ENCODE results near the gene TYRP1. TPM values are rescaled to one million over a fixed set of nuclear protein-coding genes. Genes with fewer than 3 reads are reported as not detected.

The TYRP1 gene
- total and polyA plus RNA-seq, 4 donors = 1.0 to 2.9 (median 1.1) TPM; not detected in 1

DNA sequence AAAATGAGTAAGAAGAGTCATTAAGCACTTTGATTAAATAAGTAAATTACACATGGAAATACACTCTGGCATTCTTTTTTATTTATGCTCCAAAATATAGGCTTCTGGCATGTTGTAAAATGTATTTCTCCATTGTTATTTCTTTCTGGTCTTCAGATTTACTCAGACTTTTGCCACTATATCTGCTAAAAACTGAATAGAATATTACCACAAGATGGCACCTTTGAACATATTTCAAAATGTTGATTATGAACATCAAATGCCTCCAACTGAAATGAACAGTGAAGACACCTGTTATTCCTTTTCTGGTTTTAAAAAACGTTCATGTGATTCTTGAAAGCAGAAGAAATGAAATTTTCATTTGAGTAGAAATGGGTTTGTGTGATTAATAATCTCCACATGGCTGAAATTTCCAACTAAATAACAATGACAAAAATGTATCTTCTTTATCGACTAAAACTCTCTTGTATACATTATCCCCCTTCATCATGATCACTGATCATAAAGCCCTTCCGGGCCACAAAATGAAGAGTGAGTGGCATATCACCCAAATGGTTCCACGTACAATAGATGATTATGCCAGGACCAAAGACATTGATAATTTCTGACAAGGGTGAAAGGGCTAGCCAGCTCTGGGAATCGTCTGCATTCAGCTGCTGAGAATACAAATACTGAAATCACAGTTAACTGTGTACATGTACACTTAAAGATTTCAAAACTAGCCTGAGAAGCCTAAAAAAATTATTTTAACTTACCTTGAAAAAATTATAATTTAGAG lies 23.8 kb downstream of the TYRP1 start:
- 67 to 68% methylated on average over 5 of the region's 5 CpGs for WGBS, 2 donors

DNA sequence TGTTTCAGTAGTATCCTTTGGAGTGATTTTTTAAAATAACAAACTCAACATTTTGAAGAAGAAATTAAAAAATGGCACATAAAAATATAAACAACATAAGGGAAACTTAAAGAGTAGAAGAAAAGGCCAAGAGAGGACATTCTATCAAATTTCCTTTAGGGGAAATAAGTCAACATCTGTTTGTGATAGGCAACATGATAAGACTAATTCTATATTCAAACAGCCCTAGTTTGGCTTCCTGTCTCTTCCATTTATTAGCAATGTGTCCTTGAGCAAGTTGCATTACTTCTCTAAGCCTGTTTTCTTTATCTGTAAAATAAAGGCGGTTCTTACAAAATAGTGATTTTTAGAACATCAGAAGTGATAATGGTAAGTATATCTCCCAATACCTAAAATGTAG lies 24.7 kb downstream of the TYRP1 start:
- no peak for ATAC-seq (ENCODE audit: low FRiP score)
- Histone ChIP-seq H3K9me3 (ENCODE audit: control insufficient read depth, low read length) (no peaks in the 10 kb centered on the region), H3K4me3 (ENCODE audit: low read length in 2 of 2) (no peak overlapping the region), H3K36me3 (ENCODE audit: control insufficient read depth in 1 of 2, insufficient read depth in 2 of 2, low read length in 1 of 2) (no peaks in the 10 kb centered on the region), H3K27ac (ENCODE audit: low read depth in 1 of 2, low read length in 2 of 2) (no peak overlapping the region), H3K4me1 (ENCODE audit: control insufficient read depth in 1 of 2, insufficient read depth in 2 of 2, low read length in 2 of 2) (no peaks in the 10 kb centered on the region), H3K27me3 (ENCODE audit: control insufficient read depth in 1 of 2, insufficient read depth in 2 of 2, low read length in 1 of 2) (no peaks in the 10 kb centered on the region)
- DNase-seq = no peak
- intact Hi-C loops (cut with DNase I) = loop anchor here in 1 of 2 donors (2.0 to 10.0 kb wide), 2 partner anchors 167 to 367 kb away; no protein-coding TSS in a partner anchor
- 97 to 98% methylated on average over 1 of the region's 1 CpG for WGBS, 2 donors

More for the DNA sequence above, 23.8 kb downstream of the TYRP1 start:
- Histone ChIP-seq H3K4me1 (ENCODE audit: control insufficient read depth in 1 of 2, insufficient read depth in 2 of 2, low read length in 2 of 2) (no peaks in the 10 kb centered on the region), H3K27ac (ENCODE audit: low read depth in 1 of 2, low read length in 2 of 2) (no peak overlapping the region), H3K4me3 (ENCODE audit: low read length in 2 of 2) (no peak overlapping the region), H3K27me3 (ENCODE audit: control insufficient read depth in 1 of 2, insufficient read depth in 2 of 2, low read length in 1 of 2) (no peaks in the 10 kb centered on the region), H3K36me3 (ENCODE audit: control insufficient read depth in 1 of 2, insufficient read depth in 2 of 2, low read length in 1 of 2) (no peaks in the 10 kb centered on the region), H3K9me3 (ENCODE audit: control insufficient read depth, low read length) (no peaks in the 10 kb centered on the region)
- intact Hi-C loops (cut with DNase I) = loop anchor here in 1 of 2 donors (10.0 kb wide), 1 partner anchor 368 kb away; no protein-coding TSS in a partner anchor
- no peak for DNase-seq
- ATAC-seq (ENCODE audit: low FRiP score) = no peak

DNA sequence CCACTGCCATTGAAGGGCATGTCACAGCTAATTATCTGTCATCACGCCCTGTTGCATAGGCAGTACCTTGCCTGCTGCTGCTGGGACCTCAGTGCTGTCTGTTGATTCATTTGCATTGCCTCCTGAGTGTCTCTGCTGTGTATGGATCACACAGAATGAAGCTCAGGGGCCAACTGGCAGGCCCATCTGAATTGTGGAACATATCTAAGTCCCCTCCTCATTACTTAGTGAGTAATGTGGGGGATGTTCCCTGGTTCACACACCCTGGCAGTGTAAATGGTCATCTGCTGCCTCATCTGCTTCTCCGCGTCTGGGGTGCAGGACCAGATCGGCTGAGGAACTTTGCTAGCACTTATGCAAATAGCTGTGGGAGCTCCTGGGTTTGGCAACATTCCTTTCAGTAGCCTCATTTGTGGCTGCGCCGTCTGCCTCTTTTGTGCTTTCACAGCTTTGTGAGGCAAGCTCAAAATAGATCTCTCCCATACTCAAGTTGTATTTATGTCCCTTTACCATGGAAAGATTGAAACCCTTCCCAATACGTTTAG lies 25.4 kb downstream of the TYRP1 start:
- DNase-seq = no peak
- Histone ChIP-seq H3K36me3 (ENCODE audit: control insufficient read depth in 1 of 2, insufficient read depth in 2 of 2, low read length in 1 of 2) (no peaks in the 10 kb centered on the region), H3K4me3 (ENCODE audit: low read length in 2 of 2) (no peak overlapping the region), H3K27ac (ENCODE audit: low read depth in 1 of 2, low read length in 2 of 2) (no peak overlapping the region), H3K4me1 (ENCODE audit: control insufficient read depth in 1 of 2, insufficient read depth in 2 of 2, low read length in 2 of 2) (no peaks in the 10 kb centered on the region), H3K27me3 (ENCODE audit: control insufficient read depth in 1 of 2, insufficient read depth in 2 of 2, low read length in 1 of 2) (no peaks in the 10 kb centered on the region), H3K9me3 (ENCODE audit: control insufficient read depth, low read length) (no peaks in the 10 kb centered on the region)
- ATAC-seq (ENCODE audit: low FRiP score) = no peak
- 57 to 58% methylated on average over 7 of the region's 7 CpGs for WGBS, 2 donors
- intact Hi-C loops (cut with DNase I) = loop anchor here in 1 of 2 donors (2.0 to 10.0 kb wide), 2 partner anchors 166 to 366 kb away; no protein-coding TSS in a partner anchor

DNA sequence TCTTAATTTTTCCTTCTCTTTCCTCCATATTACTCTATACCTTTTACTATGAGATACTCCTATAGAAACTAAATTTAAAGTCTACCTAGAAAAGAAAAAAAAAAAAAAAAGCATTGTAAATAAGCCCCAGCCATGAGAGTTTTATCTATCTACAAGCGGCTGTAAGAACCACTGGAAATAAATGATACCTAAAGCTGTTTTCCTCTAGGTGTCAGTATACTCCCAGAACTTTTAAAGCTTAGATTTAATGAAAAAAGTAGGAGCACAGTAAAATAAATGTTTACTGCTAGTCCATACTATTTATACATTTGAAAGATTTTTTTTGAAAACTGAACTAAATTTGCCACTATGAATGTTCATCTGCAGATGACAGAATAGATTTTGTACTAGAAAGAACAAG lies 26.2 kb downstream of the TYRP1 start:
- intact Hi-C loops (cut with DNase I) = loop anchor here in 1 of 2 donors (2.0 to 10.0 kb wide), 2 partner anchors 165 to 365 kb away; no protein-coding TSS in a partner anchor
- no peaks in the 10 kb centered on the region for H3K9me3 ChIP-seq (ENCODE audit: control insufficient read depth, low read length)
- peak; percentile 74 for ATAC-seq (ENCODE audit: low FRiP score)
- no peaks in the 10 kb centered on the region for H3K36me3 ChIP-seq (ENCODE audit: control insufficient read depth in 1 of 2, insufficient read depth in 2 of 2, low read length in 1 of 2)
- no peaks in the 10 kb centered on the region for H3K4me1 ChIP-seq (ENCODE audit: control insufficient read depth in 1 of 2, insufficient read depth in 2 of 2, low read length in 2 of 2)
- no peak overlapping the region for H3K4me3 ChIP-seq (ENCODE audit: low read length in 2 of 2)
- no peak overlapping the region for H3K27ac ChIP-seq (ENCODE audit: low read depth in 1 of 2, low read length in 2 of 2)
- DNase-seq = no peak
- H3K27me3 ChIP-seq (ENCODE audit: control insufficient read depth in 1 of 2, insufficient read depth in 2 of 2, low read length in 1 of 2) = no peaks in the 10 kb centered on the region
- 4 to 10% methylated on average over 1 of the region's 1 CpG for WGBS, 2 donors

DNA sequence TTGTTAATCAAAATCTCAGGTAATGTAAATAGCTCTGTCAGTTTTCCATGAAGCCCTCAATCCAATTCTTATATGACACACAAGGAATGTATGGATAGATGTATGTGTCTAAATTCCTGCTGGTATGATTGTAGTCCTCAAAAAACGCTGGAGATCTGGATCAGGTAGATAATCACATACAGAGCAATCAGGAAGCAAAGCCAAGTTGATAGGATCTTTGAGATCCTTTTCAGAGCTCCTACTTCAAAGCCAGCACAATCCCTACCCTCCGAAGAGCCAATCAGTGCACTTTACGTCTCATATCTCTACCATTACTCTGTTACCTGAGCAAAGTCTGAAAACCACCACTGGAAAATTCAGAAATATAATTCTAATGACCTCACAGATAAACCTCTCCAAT lies 27.4 kb downstream of the TYRP1 start:
- Histone ChIP-seq H3K27ac (ENCODE audit: low read depth in 1 of 2, low read length in 2 of 2) (no peak overlapping the region), H3K4me3 (ENCODE audit: low read length in 2 of 2) (no peak overlapping the region), H3K36me3 (ENCODE audit: control insufficient read depth in 1 of 2, insufficient read depth in 2 of 2, low read length in 1 of 2) (no peaks in the 10 kb centered on the region), H3K27me3 (ENCODE audit: control insufficient read depth in 1 of 2, insufficient read depth in 2 of 2, low read length in 1 of 2) (no peaks in the 10 kb centered on the region), H3K4me1 (ENCODE audit: control insufficient read depth in 1 of 2, insufficient read depth in 2 of 2, low read length in 2 of 2) (no peaks in the 10 kb centered on the region), H3K9me3 (ENCODE audit: control insufficient read depth, low read length) (no peaks in the 10 kb centered on the region)
- WGBS, 2 donors = 49 to 63% methylated on average over 3 of the region's 3 CpGs
- intact Hi-C loops (cut with DNase I) = loop anchor here (2.0 to 10.0 kb wide), 4 partner anchors 52 to 367 kb away; no protein-coding TSS in a partner anchor
- DNase-seq (no peak), ATAC-seq (ENCODE audit: low FRiP score) (no peak)

DNA sequence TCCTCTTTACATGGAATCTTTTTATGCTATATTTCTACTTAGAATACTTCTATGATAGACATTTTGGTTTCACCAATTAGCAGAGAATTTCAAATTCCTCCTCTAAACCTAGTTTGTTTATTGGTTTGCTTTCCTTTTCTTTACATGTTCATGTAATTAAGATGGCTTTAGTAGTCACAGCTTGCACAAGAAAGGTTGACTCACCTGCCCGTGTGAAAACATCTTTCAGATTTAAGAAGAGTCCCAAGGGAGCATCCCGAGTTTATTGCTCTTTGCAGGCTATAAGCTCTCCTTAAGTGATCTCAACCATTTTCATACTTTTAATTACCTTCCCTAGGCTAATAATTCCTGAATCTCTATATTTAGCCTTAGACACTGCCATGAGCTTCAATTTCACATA lies 28.9 kb downstream of the TYRP1 start:
- WGBS, 2 donors = 83 to 87% methylated on average over 2 of the region's 2 CpGs
- Histone ChIP-seq H3K27ac (ENCODE audit: low read depth in 1 of 2, low read length in 2 of 2) (no peak overlapping the region), H3K9me3 (ENCODE audit: control insufficient read depth, low read length) (no peaks in the 10 kb centered on the region), H3K4me1 (ENCODE audit: control insufficient read depth in 1 of 2, insufficient read depth in 2 of 2, low read length in 2 of 2) (no peaks in the 10 kb centered on the region), H3K27me3 (ENCODE audit: control insufficient read depth in 1 of 2, insufficient read depth in 2 of 2, low read length in 1 of 2) (no peaks in the 10 kb centered on the region), H3K36me3 (ENCODE audit: control insufficient read depth in 1 of 2, insufficient read depth in 2 of 2, low read length in 1 of 2) (no peaks in the 10 kb centered on the region), H3K4me3 (ENCODE audit: low read length in 2 of 2) (no peak overlapping the region)
- intact Hi-C loops (cut with DNase I) = loop anchor here (5.0 to 10.0 kb wide), 3 partner anchors 50 to 365 kb away; no protein-coding TSS in a partner anchor
- DNase-seq (no peak), ATAC-seq (ENCODE audit: low FRiP score) (no peak)

DNA sequence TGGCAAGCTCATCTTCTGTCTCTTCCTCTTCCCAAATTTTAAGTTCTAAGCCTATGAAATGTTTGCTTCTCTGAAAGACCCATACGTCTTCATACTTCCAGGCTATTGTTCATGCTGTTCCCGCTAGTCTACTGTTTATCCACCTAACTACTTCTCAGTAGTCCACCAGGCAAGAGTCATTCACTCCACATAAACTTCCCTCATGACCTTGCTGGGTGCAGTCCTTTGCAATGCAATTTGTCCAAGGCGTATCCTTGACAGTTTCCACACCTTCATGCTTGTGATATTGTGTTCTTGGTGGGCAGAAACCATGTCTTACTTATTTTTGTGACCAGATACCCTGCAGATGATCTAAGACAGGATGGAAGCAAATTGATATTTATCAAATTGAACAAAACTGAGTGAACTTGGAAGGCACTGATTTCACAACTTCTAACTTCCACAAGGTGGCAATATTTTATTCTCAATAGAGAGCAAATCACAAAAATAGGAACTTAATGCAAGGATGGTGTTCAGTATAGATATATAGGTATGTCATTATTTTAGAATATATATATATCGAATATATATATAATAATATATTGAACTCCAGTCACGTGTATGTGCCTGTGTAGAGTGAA lies 30.3 kb downstream of the TYRP1 start:
- Histone ChIP-seq H3K9me3 (ENCODE audit: control insufficient read depth, low read length) (no peaks in the 10 kb centered on the region), H3K4me1 (ENCODE audit: control insufficient read depth in 1 of 2, insufficient read depth in 2 of 2, low read length in 2 of 2) (no peaks in the 10 kb centered on the region), H3K27ac (ENCODE audit: low read depth in 1 of 2, low read length in 2 of 2) (no peak overlapping the region), H3K27me3 (ENCODE audit: control insufficient read depth in 1 of 2, insufficient read depth in 2 of 2, low read length in 1 of 2) (no peaks in the 10 kb centered on the region), H3K36me3 (ENCODE audit: control insufficient read depth in 1 of 2, insufficient read depth in 2 of 2, low read length in 1 of 2) (no peaks in the 10 kb centered on the region), H3K4me3 (ENCODE audit: low read length in 2 of 2) (no peak overlapping the region)
- intact Hi-C loops (cut with DNase I) = loop anchor here (5.0 to 10.0 kb wide), 3 partner anchors 49 to 364 kb away; no protein-coding TSS in a partner anchor
- DNase-seq (no peak), ATAC-seq (ENCODE audit: low FRiP score) (no peak)
- WGBS, 2 donors = 44 to 46% methylated on average over 5 of the region's 5 CpGs

DNA sequence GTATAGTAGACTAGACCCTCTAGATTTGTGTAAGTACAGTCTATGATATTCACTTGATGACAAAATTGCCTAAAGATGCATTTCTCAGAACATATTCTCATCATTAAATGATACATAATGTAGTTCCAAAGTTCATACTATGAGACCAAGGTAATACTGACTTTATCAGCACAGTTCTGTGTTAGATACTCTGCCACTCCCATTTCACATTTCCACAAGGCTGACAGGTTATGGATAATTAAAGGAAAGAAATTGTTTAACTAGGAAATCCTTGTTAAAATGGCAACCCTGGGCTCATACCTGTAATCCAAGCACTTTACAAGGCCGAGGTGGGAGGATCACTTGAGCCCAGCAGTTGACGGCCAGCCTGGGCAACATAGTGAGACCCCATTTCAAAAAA lies 33.6 kb downstream of the TYRP1 start:
- 96 to 98% methylated on average over 2 of the region's 2 CpGs for WGBS, 2 donors
- no peak overlapping the region for H3K4me3 ChIP-seq (ENCODE audit: low read length in 2 of 2)
- no peaks in the 10 kb centered on the region for H3K36me3 ChIP-seq (ENCODE audit: control insufficient read depth in 1 of 2, insufficient read depth in 2 of 2, low read length in 1 of 2)
- intact Hi-C loops (cut with DNase I) = loop anchor here in 1 of 2 donors (10.0 kb wide), 1 partner anchor 88 kb away; no protein-coding TSS in a partner anchor
- no peaks in the 10 kb centered on the region for H3K27me3 ChIP-seq (ENCODE audit: control insufficient read depth in 1 of 2, insufficient read depth in 2 of 2, low read length in 1 of 2)
- no peak for DNase-seq
- H3K4me1 ChIP-seq (ENCODE audit: control insufficient read depth in 1 of 2, insufficient read depth in 2 of 2, low read length in 2 of 2) = no peaks in the 10 kb centered on the region
- H3K27ac ChIP-seq (ENCODE audit: low read depth in 1 of 2, low read length in 2 of 2) = no peak overlapping the region
- ATAC-seq (ENCODE audit: low FRiP score) = no peak
- peaks cover under 1% of the 10 kb centered on the region for H3K9me3 ChIP-seq (ENCODE audit: control insufficient read depth, low read length)
